Smooth muscle cell (in vitro differentiated cells): ENCODE measurements around the gene MGMT. TPM values are rescaled to one million over a fixed set of nuclear protein-coding genes. Genes with fewer than 3 reads are reported as not detected.

Experiments used
- DNase-seq: peaks from one replicate; lab custom pipeline; 2025; ENCODE audit not compliant: unreplicated experiment; lab: John Stamatoyannopoulos, UW
- H2AFZ ChIP-seq: fragments of 200-600 bp; sonication (generic); 2 replicates; pipeline ENCODE4 v1.6.0; 2016; ENCODE audit warnings: antibody characterized with exemption, low read depth, mild to moderate bottlenecking
- H3F3A ChIP-seq: fragments of 200-600 bp; sonication (generic); 2 replicates; pipeline ENCODE4 v1.6.0; 2017; ENCODE audit warnings: antibody characterized with exemption, low read depth
- H3K27ac ChIP-seq: fragments of 200-600 bp; sonication (generic); 2 replicates; pipeline ENCODE4 v1.5.1; 2016; ENCODE audit warnings: low read depth, mild to moderate bottlenecking
- H3K27me3 ChIP-seq: fragments of 200-600 bp; sonication (generic); 2 replicates; pipeline ENCODE4 v1.6.1; 2016; ENCODE audit warnings: low read depth, mild to moderate bottlenecking
- H3K36me3 ChIP-seq: fragments of 200-600 bp; sonication (generic); 2 replicates; pipeline ENCODE4 v1.5.1; 2016; ENCODE audit warnings: low read depth
- H3K4me1 ChIP-seq: fragments of 200-600 bp; sonication (generic); 2 replicates; pipeline ENCODE4 v1.5.1; 2016; ENCODE audit warnings: low read depth
- H3K4me2 ChIP-seq: fragments of 200-600 bp; sonication (generic); 2 replicates; pipeline ENCODE4 v1.6.0; 2016; ENCODE audit warnings: mild to moderate bottlenecking
- H3K4me3 ChIP-seq: fragments of 200-600 bp; sonication (generic); 2 replicates; pipeline ENCODE4 v1.5.1; 2016; ENCODE audit warnings: mild to moderate bottlenecking
- H3K79me2 ChIP-seq: fragments of 200-600 bp; sonication (generic); 2 replicates; pipeline ENCODE4 v1.6.0; 2016; ENCODE audit warnings: low read depth, mild to moderate bottlenecking
- H3K9ac ChIP-seq: fragments of 200-600 bp; sonication (generic); 2 replicates; pipeline ENCODE4 v1.6.0; 2016; ENCODE audit warnings: low read depth
- H3K9me3 ChIP-seq: fragments of 200-600 bp; sonication (generic); replicated peaks from 2 replicates; pipeline ENCODE4 v1.5.1; 2016; ENCODE audit warnings: low read depth
- H4K20me1 ChIP-seq: fragments of 200-600 bp; sonication (generic); 2 replicates; pipeline ENCODE4 v1.6.0; 2016; ENCODE audit warnings: low read depth
- CTCF ChIP-seq: fragments of 200-600 bp; sonication (generic); IDR thresholded peaks from 2 replicates; pipeline ENCODE4 v1.5.1; 2017; ENCODE audit warnings: borderline replicate concordance, mild to moderate bottlenecking, antibody characterized with exemption; ENCODE audit not compliant: insufficient read depth, poor library complexity, severe bottlenecking
- WGBS: methylation state at CpG from one replicate; pipeline ENCODE4 v1.1.7; 2016; ENCODE audit warnings: low lambda C conversion rate; 5-methylcytosine and 5-hydroxymethylcytosine counted together
- polyA plus RNA-seq: library from polyadenylated mRNA; unstranded; fragments of >200 nt; fragmentation: Nextera tagmentation; extraction: Ambion mirVana; gene quantifications from 2 replicates; pipeline ENCODE4 v1.2.1, GENCODE V29; 2016
- total RNA-seq: library from RNA; depleted of rRNA; stranded (reverse); fragments of >200 nt; gene quantifications from 2 replicates; pipeline ENCODE4 v1.2.3, GENCODE V29; 2014

MGMT gene
- total and polyA plus RNA-seq, 2 experiments from 2014 or later, result 21.0 to 33.0 TPM

- no peaks in the 10 kb centered on the region for H3K79me2 ChIP-seq
- no peak for DNase-seq
- H3K9ac ChIP-seq, result no peak overlapping the region
- no peak overlapping the region for H2AFZ ChIP-seq
- H3K9me3 ChIP-seq, result no peaks in the 10 kb centered on the region
- no peaks in the 10 kb centered on the region for H3K4me1 ChIP-seq
- H3K27me3 ChIP-seq, result no peaks in the 10 kb centered on the region
- no peaks in the 10 kb centered on the region for H4K20me1 ChIP-seq
- no peak for TF ChIP-seq CTCF
- H3K4me3 ChIP-seq, result no peak overlapping the region
- no peaks in the 10 kb centered on the region for H3F3A ChIP-seq
- H3K36me3 ChIP-seq, result no peaks in the 10 kb centered on the region
- no peak overlapping the region for H3K27ac ChIP-seq
- no peak overlapping the region for H3K4me2 ChIP-seq
- WGBS, result 94% methylated on average over 15 of the region's 15 CpGs
Measured at GRCh38 chr10:129740532-129741279, 273.7 kb downstream of the MGMT start.

DNA sequence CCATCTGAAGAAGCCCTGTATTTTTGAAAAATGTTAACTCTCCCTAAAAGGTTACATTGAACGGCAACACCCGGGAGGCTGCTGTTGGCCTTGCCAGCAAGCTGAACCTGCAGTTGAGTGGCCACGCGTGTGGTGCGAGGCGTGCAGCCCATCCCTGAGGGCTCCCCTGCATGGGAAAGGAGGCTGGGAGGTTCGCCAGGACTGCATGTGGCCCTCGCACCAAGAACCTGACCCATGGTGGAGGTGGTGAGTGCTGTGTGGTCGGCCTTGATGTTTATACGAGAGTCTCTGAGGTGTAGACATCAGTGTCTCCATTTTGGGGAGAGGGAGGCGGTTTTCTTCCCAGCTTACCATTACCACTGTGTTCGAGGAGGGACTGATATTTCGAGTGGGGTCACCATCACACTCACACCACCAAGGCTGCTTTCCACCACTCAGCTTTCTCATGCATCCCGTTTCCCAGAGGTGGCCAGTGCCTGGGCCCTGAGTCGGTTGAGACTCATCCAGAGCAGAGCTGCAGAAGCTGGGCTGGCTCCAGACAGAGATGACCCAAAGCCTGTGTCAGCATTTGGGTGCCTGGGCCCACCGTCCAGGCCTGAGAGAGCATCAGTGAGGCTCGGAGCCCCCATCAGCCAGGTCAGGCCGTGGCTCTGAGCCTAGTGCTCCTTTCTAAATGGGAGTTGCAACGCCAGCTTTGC is 274.4 kb downstream of the MGMT start:
- 95% methylated on average over 19 of the region's 19 CpGs for WGBS
- DNase-seq, result no peak
- no peak overlapping the region for H2AFZ ChIP-seq
- H4K20me1 ChIP-seq, result no peaks in the 10 kb centered on the region
- no peaks in the 10 kb centered on the region for H3K9me3 ChIP-seq
- H3K4me2 ChIP-seq, result no peak overlapping the region
- H3K27me3 ChIP-seq, result no peaks in the 10 kb centered on the region
- H3F3A ChIP-seq, result no peaks in the 10 kb centered on the region
- no peaks in the 10 kb centered on the region for H3K79me2 ChIP-seq
- no peak overlapping the region for H3K4me3 ChIP-seq
- no peaks in the 10 kb centered on the region for H3K4me1 ChIP-seq
- no peak overlapping the region for H3K9ac ChIP-seq
- H3K36me3 ChIP-seq, result no peaks in the 10 kb centered on the region
- H3K27ac ChIP-seq, result no peak overlapping the region
- TF ChIP-seq CTCF, result no peak

DNA sequence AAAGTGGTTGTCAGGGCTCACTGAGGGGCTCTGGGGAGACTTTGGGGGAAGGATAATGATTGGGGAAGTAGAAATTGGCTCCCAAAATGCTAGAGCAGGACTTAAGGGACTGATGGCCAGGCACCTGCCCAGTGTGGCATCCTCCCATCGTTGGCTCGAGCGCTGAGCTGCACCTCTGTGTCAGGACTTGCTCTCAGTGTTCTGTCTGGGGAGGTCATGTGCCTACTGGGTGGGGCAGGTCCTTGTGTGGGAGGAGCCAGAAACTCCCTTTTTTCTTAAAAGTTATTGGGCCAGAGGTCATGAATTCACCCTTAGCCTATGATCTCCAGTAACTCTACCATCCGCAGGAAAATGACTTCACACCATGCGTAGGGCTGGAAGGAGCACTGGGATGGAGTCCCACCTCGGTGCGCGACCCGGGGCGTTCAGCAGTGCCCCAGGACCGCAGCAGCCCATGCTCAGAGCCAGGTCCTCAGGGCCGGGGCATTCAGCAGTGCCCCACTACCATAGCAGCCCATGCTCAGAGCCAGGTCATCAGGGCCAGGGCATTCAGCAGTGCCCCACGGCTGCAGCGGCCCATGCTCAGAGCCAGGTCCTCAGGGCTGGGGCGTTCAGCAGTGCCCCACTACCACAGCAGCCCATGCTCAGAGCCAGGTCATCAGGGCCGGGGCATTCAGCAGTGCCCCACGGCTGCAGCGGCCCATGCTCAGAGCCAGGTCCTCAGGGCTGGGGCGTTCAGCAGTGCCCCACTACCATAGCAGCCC is 275.1 kb downstream of the MGMT start:
- Histone ChIP-seq H4K20me1 (no peaks in the 10 kb centered on the region), H3K4me3 (no peak overlapping the region), H3K9ac (no peak overlapping the region), H3K27ac (no peak overlapping the region), H2AFZ (no peak overlapping the region), H3K36me3 (no peaks in the 10 kb centered on the region), H3K4me2 (no peak overlapping the region), H3F3A (no peaks in the 10 kb centered on the region), H3K27me3 (no peaks in the 10 kb centered on the region), H3K4me1 (no peaks in the 10 kb centered on the region), H3K79me2 (no peaks in the 10 kb centered on the region), H3K9me3 (no peaks in the 10 kb centered on the region)
- no peak for TF ChIP-seq CTCF
- DNase-seq, result no peak
- WGBS, result 96% methylated on average over 19 of the region's 19 CpGs
